Stimulated activated CD4-positive, alpha-beta T cell treated with anti-CD3 and anti-CD28 coated beads, Interleukin-4, amount 100 ng/mL, for 48 hours (primary cell): ENCODE results near the gene GATA6.
"Not testable (repeated sequence)": the region's sequence is repeated elsewhere in the genome, so short reads cannot be mapped to it uniquely, and the experiment has no call there.

Experiments used
- DNase-seq, 2 donors: peaks; one replicate each; pipeline ENCODE4 v3.0.0-alpha.2; 2020; ENCODE audit warnings: low read depth in 2 of 2

Gene GATA6

DNA sequence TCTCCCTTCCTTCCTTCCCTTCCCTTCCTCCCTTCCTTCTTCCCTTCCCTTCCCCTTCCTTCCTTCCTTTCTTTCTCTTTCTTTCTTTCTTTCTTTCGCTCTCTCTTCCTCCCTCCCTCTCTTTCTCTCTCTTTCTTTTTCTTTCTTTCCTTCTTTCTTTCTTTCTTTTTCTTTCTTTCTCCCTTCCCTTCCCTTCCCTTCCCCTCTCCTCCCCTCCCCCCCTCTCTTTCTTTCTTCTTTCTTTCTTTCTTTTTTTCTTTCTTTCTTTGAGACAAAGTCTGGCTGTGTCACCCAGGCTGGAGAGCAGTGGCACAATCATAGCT, 34.8 kb downstream of the GATA6 start:
- no peak for DNase-seq

DNA sequence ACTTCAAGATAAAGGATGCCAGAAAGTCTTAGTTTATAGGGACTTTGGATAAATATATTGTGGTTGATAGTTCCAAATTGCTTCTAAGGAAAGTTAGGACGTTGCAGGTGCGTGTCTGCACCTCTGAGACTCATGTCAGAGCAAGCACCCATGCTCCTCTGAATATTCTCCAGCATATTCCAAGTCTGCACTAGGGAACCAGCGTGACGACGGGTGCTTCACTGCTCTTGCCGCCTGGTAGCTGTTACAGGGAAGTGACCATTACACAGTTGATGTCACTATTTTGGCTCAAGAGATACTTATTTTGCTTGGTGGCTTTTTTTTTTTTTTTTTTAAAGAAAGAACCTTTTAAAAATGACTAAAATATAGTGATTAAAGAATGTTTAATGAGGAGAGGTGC, 35.6 kb downstream of the GATA6 start:
- DNase-seq = no peak

- DNase-seq = no peak
Measured at GRCh38 chr18:22207021-22207758, 37.8 kb downstream of the GATA6 start.

- no peak for DNase-seq
Measured at GRCh38 chr18:22210311-22210754, 40.9 kb downstream of the GATA6 start.

GRCh38 chr18:22211657-22212056, 42.3 kb downstream of the GATA6 start:
- DNase-seq = no peak

DNA sequence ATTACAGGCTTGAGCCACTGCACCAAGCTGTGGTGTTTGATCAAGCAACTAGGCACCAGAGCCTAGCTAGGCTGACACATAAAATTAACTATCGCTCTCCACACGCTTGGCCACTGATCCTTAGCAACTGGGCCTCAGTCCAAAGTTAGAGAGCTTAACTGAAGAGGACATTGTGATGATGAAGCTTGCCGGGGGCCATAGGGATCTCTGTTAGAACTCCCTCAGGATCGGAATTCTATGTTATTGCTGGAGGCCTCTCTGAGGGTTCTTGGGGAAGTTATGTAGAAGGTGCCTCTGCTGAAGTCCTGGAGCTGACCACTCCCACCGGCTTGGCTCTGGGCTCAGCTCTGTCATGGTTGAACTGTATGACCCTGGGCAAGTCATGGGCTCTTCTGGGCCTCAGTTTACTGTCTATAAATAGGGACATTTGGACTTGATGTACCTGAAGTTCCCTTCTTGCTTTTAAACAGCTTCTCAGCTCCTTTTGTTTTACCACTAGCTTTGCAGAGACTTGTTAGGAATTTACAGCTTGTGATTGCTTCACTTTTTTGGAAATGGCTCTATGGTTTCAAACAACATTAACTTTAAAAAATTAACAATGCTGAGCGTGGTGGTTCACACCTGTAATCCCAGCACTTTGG, 44.1 kb downstream of the GATA6 start:
- no peak for DNase-seq

- DNase-seq = no peak
Measured at GRCh38 chr18:22214731-22215528, 45.5 kb downstream of the GATA6 start.

DNA sequence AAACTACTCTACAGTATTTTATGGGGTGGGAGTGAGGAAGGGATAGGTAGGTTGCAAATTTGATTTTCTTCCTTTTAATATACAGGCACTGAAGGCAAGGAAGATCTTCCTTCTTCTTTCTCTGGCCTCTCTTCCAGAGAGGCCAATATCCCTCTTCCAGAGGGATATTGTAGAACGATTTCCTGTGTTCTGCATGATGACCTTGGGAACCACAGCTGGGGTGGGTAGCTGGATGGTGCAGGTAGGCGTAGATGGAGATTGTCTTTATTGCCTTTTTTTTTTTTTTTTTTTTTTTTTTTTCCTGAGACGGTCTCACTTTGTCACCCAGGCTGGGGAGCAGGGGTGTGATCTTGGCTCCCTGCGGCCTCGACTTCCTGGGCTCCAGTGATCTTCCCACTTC, 49.4 kb downstream of the GATA6 start:
- DNase-seq = no peak

DNA sequence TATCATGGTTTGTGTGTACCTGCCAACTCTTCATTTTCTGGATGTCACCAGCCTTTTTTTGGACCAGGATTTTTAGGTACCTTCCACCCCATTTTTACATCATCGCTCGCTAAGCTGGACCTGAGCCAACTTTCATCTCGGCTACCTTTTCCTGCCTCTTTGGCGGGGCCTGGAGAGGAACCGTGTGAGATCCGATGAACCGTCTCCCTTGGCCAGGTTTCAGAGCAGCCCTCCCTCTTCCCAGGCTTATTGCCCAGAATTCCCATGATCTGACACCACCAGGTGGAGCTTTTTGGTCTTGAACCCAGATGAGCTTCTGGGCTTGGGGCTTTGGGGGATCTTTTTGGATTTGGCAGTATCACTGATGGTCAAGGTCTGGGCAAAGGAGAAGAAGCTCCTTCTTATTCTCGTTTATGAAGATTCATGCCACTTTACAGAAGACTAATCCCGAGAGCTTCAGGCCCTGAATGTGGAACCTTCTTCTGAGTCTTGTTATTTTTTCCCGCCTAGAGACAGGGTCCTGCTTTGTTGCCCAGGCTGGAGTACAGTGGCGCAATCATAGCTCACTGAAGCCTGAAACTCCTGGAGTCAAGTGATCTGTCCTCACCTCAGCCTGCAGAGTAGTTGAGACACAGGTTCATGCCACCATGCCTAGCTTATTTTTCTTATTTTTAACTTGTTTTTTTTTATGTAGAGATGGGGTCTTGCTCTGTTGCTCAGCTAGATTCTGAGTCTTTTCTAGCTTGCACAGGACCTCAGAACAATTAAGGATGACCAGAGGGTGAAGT, 50.4 kb downstream of the GATA6 start:
- DNase-seq = no peak

- not testable (repeated sequence) for DNase-seq
Measured at GRCh38 chr18:22220585-22220984, 51.2 kb downstream of the GATA6 start.

DNA sequence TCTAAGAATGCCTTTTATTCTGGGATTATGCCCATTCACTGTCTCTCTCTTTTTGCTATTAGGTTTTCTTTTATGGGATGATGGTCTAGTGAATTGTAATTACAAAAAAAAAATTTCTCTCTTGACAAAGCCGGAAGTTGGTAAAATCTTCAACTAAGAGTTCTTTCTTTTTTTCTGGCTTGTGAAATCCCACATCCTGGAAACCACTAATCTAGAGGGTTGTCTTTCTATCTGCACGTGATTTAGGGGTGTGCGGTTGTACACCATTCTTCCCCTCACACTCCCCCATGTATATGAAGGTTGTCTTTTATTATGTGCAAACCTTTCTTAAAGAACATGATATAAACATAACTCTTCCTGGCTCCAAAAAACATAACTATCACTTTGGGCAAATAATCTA, 52.0 kb downstream of the GATA6 start:
- no peak for DNase-seq

- DNase-seq = no peak
Measured at GRCh38 chr18:22223254-22223964, 54.0 kb downstream of the GATA6 start.

- DNase-seq = no peak
Measured at GRCh38 chr18:22223965-22224322, 54.6 kb downstream of the GATA6 start.

GRCh38 chr18:22224339-22224738, 55.0 kb downstream of the GATA6 start:
- DNase-seq = no peak

DNA sequence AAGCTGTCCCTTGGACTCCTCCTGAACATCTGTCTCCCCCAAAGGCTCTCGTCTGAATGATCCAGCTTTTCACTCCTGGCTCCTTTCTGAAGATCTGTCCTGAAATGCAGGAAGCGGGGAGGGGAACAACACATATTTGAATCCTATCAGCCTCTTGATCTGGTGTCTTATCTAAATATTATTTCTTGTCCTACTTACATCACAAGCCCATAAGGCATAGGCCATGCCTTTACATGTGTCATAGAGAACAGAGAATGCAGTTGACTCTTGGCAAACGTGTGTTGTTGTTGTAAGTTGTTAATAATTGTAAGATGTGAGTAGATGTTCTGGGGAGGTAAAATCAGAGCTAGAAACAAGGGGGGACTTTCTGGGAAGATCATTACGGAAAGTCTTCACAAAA, 57.4 kb downstream of the GATA6 start:
- no peak for DNase-seq

DNA sequence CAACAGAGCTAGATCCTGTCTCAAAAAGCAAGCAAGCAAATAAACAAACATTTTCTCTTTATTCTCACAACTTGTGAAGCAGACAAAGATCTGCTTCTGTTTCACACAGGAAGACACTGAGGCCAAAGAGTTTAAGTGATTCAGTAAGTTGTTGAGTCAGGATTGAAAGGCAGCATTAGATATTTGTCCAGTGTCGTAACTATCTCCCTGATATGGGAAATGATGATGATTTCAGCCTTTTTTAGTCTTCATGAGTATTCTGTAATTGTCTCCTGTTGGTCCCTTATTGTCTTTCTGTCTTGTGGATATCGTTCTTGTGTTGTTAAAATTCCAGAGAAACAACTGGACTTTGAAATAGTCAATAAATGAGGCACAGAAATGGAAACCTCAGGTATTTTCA, 59.6 kb downstream of the GATA6 start:
- DNase-seq = no peak

DNA sequence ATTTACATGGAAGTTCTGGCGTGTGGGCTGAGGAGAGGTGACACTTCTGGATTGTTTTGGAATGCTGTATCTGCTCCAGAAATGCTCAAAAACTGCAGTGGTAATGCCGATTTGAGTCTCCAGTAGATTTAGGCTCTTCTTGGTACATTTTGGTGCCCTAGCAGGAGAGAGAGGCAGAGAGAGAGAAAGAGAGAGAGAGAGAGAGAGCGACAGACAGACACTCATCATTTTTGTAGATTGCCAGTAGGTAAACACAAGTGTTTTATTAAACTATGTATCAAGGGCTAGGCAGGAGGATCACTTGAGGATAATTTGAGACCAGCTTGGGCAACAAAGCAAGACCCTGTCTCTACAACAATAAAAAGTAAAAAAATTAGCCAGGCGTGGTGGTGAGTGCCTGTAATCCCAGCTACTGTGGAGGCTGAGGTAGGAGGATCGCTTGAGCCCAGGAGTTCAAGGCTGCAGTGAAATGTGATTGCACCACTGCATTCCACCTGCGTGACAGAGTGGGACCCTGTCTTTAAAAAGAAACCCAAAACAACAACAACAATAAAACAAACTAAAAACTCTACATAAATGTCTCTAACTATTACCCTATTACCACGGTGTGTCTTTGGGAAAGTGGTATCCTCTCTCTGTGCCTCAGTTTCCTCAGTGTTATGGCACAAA, 60.2 kb downstream of the GATA6 start:
- DNase-seq = no peak

DNA sequence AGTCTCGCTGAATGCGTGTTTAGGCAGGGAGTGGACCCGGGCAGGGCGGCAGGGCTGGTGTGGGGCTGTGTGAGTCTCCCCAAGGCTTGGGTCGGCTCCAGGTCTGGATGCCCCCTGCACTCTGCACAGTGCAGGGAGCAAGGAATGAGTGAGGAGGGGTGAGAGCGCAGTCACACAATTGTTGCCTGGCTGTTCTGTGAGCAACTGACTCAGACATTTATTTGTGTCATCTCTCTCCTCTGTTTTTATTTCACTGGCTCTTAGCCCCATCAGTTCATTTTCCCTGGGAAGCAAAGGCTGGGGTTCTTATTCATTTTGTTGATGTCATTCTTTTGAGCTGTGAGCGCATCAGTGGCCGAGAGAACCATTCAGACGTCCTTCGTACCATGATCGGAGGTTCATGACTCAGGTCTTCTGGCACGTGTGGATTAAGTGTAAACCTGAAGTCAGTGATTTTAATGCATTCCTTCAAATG, 61.1 kb downstream of the GATA6 start:
- DNase-seq = no peak

DNA sequence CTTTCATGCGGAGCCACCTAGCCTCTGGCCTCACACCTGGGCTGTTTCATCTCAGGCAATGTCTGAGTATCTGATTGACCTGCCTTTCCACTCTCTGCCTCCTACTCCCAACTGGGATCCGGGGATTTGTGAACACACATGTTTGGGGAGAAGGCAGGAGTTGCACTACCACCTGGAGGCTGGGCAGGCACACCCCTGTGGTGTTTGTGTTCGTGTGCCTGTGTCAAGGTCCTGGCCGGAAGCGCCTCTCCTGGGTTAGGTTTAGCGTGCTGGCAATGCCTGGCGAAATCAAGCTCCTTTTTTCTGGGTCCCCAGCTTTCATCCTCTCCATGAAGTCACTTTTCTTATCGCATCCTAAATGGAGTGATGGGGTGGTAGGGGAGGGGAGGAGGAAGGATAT, 63.9 kb downstream of the GATA6 start:
- DNase-seq = no peak

- no peak for DNase-seq
Measured at GRCh38 chr18:22238036-22238435, 68.6 kb downstream of the GATA6 start.

DNA sequence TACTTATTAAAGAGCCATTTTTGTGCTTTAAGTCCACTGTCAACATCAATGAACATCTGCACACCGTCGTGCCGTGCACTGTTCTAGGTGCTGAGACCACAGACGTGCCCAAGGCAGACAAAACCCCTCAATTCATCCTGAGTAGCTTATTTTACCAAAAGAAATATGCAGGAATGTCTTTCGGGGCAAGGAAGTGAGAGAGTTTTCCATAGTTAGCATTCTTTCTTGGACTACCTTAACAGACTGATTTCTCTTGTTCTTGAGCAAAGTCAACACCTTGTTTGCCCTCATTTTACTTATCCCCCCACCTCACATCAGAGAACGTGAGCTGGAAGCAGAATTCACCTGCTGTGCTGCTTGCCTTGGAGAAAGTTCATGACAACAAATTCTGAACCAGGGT, 69.3 kb downstream of the GATA6 start:
- DNase-seq = no peak
